GM12892 (cell line): ENCODE measurements around the gene ZAR1.

Experiments
- DNase-seq: peaks from one replicate; pipeline ENCODE4 v3.0.0; 2011; ENCODE audit not compliant: insufficient read length
- FAIRE-seq: peaks from 2 replicates; lab custom pipeline; 2011; peaks lifted over from hg19 to GRCh38; lab: Jason Lieb, UNC
- POLR2A ChIP-seq: IDR thresholded peaks from 2 replicates; pipeline ENCODE4 v1.6.1; 2011; ENCODE audit warnings: low read depth, low read length, control low read depth
- POLR2AphosphoS5 ChIP-seq: IDR thresholded peaks from 2 replicates; pipeline ENCODE4 v1.6.1; 2011; ENCODE audit warnings: low read depth, low read length, control low read depth
- TAF1 ChIP-seq: IDR thresholded peaks from 2 replicates; pipeline ENCODE4 v1.6.1; 2011; ENCODE audit warnings: low read depth, mild to moderate bottlenecking, control low read depth, low read length, borderline replicate concordance

The ZAR1 gene

GRCh38 chr4:48526406-48526805 lies 36.4 kb downstream of the ZAR1 start:
- DNase-seq (no peak), FAIRE-seq (no peak)
- TF ChIP-seq POLR2A (no peak), POLR2AphosphoS5 (no peak), TAF1 (no peak)

GRCh38 chr4:48538358-48538757 lies 48.3 kb downstream of the ZAR1 start:
- FAIRE-seq (no peak), DNase-seq (no peak)
- TF ChIP-seq TAF1 = no peak
- no peak for TF ChIP-seq POLR2A
- TF ChIP-seq POLR2AphosphoS5 = no peak

- no peak for TF ChIP-seq TAF1
- TF ChIP-seq POLR2AphosphoS5 = no peak
- no peak for TF ChIP-seq POLR2A
- DNase-seq = no peak
- no peak for FAIRE-seq
These were observed 49.5 kb downstream of the ZAR1 start for GRCh38 chr4:48539597-48539996.

- no peak for DNase-seq
- TF ChIP-seq TAF1 (no peak), POLR2AphosphoS5 (no peak), POLR2A (no peak)
These were observed 52.8 kb downstream of the ZAR1 start for GRCh38 chr4:48542888-48543287.

GRCh38 chr4:48543796-48544195 lies 53.7 kb downstream of the ZAR1 start:
- TF ChIP-seq POLR2A = no peak
- TF ChIP-seq POLR2AphosphoS5 = no peak
- no peak for TF ChIP-seq TAF1
- no peak for DNase-seq
- FAIRE-seq = no peak

More at GRCh38 chr4:48542888-48543287, 52.8 kb downstream of the ZAR1 start:
- no peak for FAIRE-seq
